Stimulated activated CD4-positive, alpha-beta T cell treated with anti-CD3 and anti-CD28 coated beads, Interleukin-4, amount 100 ng/mL, for 24 hours (primary cell): ENCODE measurements around the gene FLCN.

ENCODE experiments used
- DNase-seq: peaks from one replicate; pipeline ENCODE4 v3.0.0-alpha.2; 2020

The FLCN gene

DNA sequence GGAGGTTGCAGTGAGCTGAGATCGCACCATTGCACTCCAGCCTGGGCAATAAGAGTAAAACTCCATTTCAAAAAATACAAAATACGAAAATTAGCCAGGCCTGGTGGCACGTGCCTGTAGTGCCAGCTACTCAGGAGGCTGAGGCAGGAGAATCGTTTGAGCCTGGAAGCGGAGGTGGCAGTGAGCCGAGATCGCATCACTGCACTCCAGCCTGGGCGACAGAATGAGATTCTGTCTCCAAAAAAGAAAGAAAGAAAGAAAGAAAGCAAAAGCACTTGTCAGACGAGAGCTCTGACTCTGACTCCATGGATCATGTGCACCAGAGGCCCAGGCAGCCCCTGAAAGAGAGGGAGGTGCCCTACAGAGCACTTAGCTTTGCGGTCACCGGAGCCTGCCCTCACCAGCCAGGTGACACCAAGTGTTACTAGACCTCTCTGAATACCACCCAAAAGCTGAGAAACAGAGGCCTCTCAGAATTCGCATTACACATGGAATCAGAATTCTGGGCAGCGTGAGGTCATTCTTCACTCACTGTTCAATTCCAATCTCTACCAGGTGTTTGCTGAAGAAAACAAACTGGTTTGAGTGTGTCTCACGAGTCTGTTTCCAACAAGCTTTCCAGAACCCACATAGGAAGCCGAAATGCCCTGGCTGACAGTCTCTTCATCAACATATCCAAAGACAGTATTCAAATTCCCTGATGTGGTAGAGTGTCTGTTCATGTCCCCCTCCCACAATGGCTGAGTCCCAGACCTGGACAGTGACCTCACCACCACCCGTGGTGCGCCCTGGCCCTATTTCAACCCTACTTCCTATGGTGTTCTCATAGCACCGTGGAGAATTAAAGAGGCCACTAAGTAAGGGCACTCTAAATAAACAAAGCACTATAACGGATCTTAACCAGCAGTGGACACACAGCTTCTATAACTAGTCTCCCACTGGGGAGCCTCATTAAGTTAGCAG, 1.5 kb downstream of the FLCN start:
- no peak for DNase-seq

DNA sequence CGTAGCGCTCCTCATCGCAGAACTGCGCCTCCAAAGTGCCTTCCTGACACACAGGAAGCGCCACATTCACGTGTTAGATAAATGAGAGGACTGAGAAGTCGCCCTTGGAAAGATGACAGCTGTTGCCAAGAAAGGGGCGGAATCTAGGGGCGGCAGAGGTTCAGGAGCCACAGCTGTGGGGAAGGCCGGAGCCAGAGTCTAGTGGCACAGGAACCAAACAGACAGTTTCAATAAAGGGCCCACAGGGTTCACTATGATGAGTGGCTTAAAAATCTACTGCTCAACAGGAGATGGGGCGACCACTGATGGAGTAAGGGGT, 4.7 kb downstream of the FLCN start:
- no peak for DNase-seq

DNA sequence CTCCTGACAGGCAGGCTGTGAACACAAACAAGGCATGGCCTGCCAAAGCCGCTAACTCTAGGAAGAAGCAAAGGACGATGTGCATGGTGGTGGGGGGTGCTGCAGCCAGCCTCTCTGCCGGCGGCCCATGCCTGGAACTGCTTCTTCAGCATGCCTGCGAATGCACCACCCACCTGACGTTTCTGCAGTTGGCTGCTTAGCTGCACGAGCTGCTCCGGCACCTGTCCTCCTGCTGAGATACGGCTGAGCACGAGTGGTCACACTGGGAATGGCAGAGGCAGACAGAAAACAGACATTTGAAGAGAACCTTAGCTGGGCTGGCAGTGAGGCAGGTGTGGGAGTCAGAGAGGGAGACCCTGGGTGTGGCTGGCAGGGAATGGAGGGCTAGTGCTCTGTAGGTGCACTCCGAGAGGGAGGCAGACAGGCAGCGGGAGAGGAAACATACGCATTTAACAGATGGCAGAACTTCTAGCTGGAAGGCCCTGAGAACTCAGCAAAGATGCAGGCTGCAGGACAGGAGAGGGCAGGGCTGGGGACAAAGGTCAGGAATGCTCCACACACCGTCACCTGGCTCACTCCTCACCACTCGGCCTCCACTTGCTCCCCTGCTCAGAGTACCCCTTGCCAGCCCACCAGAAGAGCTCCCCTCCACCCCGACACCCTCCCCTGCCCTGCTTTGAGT, 5.2 kb downstream of the FLCN start:
- DNase-seq, result no peak

DNA sequence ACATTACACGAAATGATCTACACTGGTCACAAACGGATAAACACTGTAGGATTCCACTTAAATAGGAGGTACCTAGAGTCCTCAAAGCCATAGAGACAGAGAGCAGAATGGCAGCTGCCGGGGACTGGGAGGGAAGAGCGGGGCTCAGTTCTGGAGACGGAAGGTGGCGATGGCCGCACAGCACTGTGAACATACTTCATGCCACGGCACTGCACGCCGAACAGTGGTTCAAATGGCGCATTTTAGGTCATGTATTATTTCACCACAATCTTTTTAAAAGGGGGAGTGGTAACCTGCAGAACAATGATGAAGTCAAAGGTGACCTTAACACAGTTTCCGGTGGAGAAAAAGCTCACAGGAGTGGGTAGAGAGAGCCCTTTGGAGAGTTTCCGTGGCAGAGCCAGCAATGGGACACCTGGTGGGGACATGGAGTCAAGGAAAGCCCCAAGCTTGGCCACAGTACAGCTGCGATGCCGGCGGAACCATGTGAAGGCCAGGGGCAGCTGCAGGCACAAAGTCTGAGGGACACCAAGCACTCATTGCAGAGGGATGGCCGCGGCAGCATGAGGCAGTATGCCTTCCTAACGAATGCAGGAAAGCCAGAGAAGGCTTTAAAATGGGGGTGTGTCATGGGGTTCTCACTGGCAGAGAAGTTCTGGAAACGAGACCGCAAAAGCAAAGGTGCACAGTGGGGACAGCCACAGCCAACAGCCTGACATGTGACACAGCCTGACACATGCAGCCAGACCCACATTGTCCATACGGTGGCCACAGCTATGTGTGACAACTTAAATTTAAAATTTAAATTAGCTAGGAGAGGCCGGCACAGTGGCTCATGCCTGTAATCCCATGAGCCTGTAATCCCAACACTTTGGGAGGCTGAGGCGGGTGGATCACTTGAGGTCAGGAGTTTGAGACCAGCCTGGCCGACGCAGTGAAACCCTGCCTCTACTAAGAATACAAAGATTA, 7.3 kb downstream of the FLCN start:
- no peak for DNase-seq

DNA sequence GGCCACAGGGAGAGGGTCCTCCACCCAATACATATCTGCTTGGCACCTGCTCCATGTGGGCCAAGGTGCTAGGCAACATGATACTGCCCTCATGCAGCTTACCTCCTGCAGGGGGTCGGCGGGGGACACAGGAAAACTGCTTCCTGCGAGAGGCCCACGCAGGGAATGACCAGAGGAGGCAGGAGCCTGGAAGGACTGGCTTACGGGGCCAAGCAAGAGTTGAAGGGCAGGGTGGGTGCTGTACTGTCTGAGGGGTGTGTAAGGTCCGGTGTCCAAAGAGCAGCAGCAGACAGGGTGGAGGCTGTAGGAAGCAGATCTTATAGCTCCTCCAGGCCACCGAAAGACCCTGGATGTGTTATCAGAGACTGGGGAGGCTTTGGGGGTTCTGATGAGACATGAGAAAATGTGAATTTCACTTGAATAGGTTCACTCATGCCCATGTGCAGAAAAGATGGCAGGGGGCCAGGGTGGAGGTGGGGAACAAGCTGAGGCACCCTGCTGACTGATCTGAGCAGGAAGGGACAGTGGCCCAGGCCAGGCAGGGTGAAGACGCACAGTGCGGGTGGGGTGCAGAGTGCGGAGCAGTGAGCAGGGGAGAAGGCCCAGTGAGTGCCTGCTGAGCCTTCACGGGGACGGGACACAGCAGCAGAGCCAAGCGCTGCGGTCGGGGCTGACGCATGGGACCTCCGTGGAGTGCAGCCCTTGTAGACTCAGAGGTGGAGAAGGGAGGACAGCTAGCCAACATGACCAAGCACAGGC, 8.3 kb downstream of the FLCN start:
- no peak for DNase-seq

DNA sequence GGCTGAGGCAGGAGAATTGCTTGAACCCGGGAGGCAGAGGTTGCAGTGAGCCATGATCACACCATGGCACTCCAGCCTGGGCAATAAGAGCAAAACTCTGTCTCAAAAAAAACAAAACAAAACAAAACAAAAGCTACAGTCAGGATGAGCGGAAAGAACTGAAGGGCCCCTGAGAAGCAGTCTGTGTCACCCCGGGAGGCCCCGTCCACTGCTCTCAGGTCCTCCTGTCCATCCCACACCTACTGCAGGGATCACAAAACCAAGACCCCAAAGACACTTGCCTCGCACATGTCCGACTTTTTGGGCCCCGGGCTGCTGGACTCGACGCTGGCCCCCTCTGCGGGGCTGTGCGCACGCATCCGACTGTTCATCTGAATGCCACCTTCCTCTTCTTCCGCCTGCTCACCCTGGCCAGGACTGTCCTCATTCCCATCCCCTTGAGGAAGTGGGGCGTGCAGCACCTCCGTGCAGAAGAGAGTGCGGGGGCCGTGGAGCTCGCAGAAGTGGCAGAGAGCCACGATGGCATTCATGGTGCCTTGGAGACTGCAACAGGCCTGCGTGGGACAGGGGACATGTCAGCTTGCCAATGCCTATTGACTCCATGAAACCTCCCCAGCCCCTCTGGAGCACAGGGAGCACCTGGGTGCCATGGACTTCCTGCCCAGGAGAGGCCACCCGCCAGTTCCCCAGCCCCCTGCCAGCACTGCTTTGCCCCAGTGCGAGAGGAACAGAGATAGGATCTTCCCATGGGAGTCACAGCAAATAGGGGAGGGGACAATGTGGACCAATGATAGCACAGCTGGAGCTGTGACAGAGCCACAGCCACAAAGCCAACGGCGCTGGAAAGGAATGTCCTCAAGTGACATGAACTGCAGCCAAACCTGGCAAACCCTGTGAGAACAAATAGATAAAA, 9.1 kb downstream of the FLCN start:
- DNase-seq, result no peak

DNA sequence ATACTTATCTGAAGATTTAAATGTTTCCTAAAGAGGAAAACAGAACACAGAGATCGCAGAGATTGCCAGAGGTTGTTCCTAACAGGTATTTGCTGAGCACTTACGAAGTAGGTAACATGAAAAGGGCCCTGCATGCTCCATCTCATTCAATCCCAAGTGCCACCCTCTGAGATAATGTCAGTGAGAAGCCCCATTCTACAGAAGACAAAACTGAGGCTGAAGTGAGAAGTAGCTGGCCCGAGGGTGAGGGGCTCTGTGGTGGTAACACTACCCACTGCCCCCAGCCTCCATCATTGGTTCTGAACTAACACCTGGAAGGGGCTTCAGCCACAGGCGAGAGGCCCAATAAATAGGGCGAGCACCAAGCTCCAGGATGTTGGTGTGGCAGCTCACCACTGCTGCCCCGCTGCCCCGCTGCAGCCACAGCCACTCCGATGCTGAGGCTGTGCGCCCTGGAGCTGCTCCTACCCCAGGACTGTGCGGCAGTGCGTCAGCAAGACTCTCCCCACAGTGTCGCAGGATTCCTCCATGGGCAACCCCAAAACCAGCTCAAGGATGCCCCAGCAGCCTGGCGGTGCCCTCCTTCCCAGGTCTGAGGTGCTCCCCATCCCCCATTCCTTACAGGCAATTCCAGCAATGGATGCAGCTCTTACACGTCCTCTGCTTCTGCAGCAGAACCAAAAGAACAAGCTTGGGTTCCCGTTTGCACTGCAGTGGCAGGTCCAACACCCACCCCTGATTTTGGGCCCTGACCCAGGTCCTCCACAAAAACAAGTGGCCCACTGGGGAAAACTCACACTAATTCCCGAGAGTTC, 10.3 kb downstream of the FLCN start:
- no peak for DNase-seq

DNA sequence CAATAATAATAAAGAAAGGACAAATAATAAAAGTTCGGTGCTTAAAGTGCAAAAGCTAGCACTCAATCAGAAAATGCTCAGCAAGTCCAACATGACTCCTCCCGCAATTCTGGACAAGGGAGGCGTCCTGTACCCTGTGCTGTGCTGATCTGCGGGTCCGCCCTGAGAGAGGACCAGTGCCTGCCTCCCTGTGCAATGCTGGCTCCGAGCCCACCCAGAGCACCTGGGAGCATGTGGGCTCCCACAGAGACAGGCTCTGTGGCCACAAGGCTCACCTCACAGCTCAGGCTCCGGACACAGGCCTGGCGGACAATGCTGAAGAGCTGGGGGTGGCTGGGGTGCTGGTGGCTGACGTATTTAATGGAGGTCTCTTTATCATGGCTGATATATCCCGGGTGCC, 11.1 kb downstream of the FLCN start:
- DNase-seq, result no peak

DNA sequence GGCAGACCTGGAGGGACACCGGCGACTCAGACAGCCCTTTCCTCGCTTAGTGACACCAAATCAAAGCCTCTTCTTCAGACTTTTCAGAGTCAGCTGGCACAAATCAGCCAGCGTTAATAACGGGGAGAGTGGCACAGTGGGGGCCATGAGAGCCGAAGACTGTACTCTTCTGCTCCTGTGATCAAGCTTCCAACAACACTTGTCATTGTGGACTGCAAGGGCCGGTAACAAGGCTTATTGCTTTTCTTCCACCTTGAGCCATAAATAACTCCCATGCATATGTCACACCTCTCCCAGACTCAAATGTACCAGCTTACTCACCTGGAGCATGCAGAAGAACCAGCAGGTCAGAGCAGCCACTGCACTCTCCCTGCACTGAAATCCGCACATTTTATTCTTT, 12.8 kb downstream of the FLCN start:
- no peak for DNase-seq

DNA sequence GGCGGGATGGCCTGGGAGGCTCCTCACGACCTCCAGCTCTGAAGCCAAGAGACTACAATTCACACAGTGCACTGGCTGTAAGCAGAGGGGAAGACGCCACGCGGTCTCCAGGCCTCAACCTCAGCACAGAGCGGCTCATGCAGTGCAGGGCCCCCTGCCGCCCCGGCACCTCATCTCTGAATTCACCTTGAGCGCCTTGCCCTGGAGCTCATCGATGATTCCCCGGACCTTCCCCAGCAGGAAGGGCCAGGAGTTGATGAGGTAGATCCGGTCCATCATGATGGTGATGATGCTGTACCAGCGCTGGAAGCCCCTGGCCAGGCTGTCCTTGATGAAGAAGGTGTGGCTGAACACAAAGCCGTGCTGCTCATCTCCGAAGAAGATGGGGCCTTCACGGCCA, 13.2 kb downstream of the FLCN start:
- no peak for DNase-seq

DNA sequence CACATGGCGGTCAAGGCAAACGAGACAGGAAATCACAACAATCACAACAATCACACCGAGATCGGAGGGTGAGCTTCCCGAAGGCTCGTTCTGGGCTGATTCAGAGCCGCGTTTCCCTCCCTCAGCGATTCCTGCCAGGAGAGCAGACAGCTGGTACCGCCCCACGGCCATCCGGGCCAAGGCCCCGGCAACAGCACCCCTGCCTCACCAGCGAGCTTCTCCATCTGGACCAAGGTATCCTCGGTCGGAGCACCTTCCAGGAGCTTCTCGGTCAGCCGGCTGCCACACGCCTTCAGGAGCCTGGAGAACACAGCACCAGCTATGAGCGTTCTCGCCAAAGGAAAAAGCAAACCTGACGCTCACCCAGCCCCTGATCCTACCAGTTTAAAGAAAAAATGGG, 15.6 kb downstream of the FLCN start:
- no peak for DNase-seq

DNA sequence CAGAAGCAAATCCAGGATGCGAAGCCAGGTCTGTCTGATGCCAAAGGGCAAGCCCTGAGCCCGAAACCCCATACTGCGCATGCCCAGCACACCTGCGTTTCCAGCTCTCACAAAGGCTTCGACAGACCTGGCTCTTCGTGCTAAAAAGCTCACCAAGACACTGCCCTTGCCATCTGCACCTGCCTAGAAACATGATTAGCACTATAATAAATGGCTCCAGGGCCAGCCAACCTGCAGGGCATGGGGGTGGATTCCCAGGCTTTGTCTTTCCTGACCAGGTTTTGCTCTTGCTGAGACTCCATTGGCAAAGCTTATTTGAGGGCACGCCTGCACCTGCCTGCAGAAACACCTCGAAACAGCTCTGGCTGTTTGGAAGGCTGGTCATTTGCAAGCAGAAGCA, 16.4 kb downstream of the FLCN start:
- no peak for DNase-seq

DNA sequence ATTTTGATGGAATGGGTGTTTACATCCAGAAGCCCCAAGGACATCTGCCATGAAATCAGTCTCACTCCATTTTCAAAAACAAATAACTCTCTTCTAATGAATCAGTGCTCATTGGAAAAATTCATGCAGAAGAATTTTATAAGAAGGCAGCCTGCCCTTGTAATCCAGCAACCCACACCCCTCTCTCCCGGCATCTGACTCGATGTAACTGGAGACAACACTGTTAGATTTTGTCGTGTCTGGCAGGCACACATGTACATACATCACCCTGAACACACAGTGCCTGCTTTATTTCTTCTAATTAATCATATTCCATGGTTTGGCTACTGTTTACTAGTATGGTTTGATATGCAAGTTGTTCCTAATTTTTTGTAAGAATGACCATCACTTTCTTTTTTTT, 19.0 kb downstream of the FLCN start:
- no peak for DNase-seq

DNA sequence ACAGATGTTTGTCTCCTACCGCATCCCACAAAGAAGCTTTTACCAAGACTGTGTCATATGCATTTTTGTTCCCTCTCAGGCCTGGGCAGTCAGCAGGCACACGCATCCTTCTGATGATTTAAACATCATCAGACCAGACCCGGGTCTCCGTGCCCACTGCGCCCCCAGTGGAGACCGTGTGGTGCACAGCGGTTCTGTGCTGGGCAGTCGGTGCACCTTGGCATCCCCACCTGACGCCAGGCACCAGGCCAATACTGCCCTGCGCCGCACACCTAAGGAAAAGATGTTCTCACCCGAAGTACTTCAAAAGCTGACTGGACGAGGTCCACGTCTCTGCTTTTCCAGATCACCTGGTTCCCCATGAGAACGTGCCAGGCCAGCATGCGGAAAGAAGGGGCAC, 20.2 kb downstream of the FLCN start:
- DNase-seq, result no peak

DNA sequence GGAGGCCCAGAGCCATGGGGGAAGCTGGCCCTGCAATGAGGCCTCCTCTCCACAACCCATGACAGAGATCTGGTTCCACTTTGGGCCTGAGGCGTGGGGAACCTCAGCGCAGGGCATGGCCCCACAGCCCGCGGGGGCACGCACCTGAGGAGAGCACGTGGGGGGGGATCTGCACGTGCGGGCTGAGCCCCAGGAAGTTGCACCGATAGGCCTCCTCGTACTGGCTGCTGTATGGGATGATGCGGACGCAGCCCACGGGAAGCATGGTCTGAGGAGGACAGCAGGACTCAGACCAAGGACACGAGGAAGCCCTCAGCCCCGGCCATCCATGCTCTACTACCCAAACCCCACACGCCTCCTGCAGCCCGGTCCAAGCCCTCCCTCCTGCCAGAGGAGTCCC, 20.7 kb downstream of the FLCN start:
- DNase-seq, result no peak

DNA sequence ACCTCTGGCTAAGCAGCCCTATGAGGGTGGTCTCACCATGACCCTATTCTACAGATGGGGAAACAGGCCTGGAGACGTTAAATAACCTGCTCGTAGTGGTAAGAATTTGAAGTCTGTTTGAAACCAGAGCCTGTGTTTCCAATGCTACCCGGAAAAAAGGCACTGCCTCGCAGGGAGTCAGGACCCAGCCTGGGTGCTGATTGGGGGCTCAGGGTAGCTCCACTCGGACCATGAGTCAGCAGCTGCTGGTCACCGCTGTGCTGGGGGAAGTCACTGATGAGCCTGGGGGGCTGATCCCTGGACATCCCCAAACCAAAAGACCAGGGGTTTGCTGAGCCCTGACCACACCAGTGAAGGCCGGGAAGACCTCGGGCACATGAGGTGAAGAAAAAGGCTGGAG, 21.4 kb downstream of the FLCN start:
- no peak for DNase-seq

DNA sequence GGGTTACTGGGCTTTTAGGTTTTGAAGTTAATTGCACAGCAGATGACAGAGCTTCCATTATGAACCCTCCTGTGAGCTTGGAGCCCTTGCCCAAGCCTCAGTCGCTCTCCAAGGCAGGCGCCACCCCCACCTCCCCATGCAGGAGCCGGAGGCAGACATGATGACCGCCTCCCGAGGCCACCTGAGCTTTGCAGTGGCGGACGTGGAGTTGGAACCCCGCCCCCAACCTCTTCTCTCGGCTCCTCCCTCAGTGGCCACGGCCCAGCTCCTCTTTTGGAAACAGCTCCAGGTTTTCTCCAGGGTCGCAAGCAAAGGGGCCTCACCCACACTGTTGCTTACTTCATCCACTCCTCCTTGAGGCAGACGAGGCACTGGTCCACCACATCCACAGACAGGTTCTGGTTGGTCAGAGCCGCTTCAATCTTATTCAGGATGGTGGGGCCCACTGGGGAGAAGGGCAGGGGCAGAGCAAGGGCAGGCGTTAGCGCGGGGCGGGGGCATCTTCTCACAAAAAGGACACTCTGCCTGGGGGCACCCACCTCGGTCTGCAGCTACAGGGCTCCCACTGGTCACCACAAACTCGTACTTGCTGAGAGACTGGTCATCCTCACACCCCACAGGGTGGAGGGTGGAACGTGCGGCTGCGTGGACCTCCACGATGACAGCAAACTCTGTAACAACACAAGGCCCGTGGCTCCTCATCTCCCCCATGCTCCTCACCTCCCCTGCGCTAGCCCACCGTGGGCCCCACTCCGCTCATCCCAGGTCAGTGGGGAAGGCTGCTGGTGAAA, 22.1 kb downstream of the FLCN start:
- DNase-seq, result no peak

DNA sequence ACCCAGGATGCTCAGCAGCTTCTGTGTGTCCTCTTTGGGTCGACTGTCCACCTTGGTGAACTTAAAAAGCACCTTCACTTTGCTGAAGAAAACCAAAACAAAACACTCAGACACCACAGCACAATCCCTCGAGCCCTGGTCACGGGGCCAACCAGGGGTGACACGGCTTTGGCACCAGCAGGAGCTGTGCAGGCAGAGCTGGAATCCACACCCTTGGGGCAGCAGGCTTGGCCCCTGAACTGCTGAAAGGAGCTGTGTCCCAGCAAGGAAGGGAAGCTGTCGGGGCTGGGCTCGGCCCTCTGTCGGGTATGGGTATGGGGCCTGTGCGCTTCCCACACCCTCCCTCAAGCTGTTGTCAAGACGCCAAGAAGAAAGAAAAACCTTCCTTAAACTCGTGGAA, 23.2 kb downstream of the FLCN start:
- DNase-seq, result no peak

DNA sequence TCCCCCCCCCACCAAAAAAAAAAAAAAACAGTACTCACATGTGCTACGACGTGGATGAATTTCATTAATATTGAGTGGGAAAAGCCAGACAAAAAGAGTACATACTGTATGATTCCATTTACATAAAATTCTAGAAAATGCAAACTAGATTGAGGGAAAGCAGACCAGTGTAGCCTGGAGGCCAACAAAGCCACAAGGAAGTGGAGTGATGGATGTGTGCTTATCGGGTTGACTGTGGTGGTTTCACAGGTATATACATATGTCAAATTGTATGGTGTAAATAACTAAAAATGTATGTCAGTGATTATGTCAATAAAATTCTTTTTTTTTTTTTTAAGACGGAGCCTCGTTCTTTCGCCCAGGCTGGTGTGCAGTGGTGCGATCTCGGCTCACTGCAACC, 29.0 kb downstream of the FLCN start:
- DNase-seq, result no peak

DNA sequence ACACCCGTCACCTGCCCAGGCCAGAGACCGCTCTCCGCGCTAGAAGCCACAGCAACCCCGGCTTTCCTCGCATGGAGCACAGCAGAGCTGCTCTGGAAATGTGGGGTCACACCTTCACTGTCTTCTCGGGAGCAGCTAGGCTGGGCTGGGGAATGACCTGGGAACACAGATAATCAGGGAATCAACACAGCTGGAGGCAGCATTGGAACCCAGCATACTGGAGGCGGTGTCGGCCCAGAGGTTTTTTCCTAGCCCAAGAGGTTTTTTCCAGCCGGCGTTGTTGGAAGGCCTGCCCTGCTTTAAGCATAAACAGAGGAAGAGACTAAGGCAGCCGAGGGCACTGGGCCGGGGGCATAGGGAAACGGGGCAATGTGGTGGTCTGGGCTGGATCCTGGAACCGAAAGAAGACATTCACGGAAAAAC, 30.0 kb downstream of the FLCN start:
- no peak for DNase-seq
